DND-41 (cell line): ENCODE measurements around the gene INO80D.

Source experiments
- EZH2 ChIP-seq: IDR thresholded peaks from 3 replicates; pipeline ENCODE4 v1.6.1; 2012; ENCODE audit warnings: borderline replicate concordance, low read depth, mild to moderate bottlenecking, moderate library complexity, low read length, inconsistent platforms; ENCODE audit not compliant: severe bottlenecking
- TF ChIP-seq, protein P1 (sequence below): IDR thresholded peaks from 2 replicates; pipeline ENCODE4 v1.5.1; 2012; ENCODE audit warnings: borderline replicate concordance, low read length, moderate library complexity, mild to moderate bottlenecking; ENCODE audit not compliant: poor library complexity, severe bottlenecking; ENCODE audit errors: extremely low read depth

DNA sequence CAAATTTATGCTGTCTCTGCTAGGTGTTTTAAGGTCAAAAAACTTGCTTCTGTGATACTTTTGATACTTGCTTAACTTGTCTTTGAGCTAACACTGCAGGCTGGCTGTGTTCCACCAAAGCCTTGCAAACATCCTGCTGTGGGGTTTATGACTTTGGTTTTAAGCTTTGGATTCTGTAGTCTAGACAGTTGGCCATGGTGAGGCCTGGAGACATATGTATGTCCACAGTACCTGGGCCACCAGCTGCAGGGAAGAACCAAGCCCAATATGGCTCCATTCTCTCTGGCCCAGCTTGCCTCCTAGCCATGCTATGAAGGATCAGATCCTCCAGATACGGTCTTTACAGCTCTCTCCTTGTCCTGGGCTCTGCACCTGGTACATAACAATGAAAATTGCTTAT, 113.9 kb downstream of the INO80D start:
- TF ChIP-seq, protein P1, sequence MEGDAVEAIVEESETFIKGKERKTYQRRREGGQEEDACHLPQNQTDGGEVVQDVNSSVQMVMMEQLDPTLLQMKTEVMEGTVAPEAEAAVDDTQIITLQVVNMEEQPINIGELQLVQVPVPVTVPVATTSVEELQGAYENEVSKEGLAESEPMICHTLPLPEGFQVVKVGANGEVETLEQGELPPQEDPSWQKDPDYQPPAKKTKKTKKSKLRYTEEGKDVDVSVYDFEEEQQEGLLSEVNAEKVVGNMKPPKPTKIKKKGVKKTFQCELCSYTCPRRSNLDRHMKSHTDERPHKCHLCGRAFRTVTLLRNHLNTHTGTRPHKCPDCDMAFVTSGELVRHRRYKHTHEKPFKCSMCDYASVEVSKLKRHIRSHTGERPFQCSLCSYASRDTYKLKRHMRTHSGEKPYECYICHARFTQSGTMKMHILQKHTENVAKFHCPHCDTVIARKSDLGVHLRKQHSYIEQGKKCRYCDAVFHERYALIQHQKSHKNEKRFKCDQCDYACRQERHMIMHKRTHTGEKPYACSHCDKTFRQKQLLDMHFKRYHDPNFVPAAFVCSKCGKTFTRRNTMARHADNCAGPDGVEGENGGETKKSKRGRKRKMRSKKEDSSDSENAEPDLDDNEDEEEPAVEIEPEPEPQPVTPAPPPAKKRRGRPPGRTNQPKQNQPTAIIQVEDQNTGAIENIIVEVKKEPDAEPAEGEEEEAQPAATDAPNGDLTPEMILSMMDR = no peak
- no peak for TF ChIP-seq EZH2
